ENCODE results near the gene SMIM14. TPM values are rescaled to one million over a fixed set of nuclear protein-coding genes. Genes with fewer than 3 reads are reported as not detected.

The SMIM14 gene
- total and polyA plus RNA-seq, 9 of the 15 experiments (the other 6 are each of a cell fraction or from before 2014, with no cell fraction given): 0.98 to 3.7 (median 2.2) TPM

DNA sequence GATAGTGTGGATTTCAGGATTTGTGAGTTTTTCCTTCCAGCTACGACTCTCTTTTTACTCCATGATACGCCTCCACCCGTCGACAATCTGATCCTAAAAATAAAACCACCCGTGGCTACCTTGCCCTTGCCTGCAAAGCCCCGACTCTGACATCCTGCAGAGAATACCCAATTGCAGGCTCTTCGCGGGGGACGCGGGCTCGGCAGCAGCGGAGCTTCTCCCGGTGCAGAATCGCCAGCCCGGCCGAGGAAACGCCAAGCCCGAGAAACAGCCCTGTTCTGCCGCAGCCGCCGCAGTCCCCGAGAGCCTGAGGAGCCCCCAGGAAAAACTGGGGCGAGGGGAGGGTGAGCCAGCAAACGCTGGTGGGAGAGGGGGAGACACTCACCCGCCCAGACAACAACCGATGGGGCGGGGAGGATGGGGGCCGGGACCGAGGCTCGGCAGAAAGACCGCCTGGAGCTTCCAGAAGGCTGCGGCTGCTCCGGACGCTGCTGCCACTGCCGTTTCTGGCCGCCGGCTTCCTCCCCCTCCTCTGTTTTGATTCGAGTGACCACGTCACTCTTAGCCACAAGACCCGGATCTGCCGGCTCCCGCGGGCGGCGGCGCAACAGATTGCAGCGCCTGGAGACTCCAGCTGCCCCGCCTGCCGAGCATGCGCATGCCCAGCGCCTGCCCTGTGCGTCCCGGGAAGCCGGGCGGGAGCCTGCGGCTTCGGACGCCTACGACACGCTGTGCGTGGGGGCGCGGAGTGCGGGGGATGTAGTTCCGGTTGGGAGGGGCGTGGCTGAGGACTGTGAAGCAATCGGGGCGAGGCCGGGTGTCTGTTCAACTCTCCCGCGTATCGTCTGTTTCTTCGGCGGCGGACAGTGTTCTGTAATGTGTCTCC, at the start of gene SMIM14 (continued):
- TF ChIP-seq FOXO4 (CRISPR knock-in tag; IDR thresholded peaks at IDR 0.05) (no peak), HNRNPUL1 (IDR thresholded peaks at IDR 0.05; ENCODE audit: low read length) (no peak), GATA2 (CRISPR knock-in tag; IDR thresholded peaks at IDR 0.05) (no peak), HDAC2 (IDR thresholded peaks at IDR 0.05) (peak; percentile 27; the same call in 1 of the 2 replicates), SAP30 (IDR thresholded peaks at IDR 0.05; ENCODE audit: borderline replicate concordance, insufficient read depth, low read depth, low read length, poor library complexity, severe bottlenecking) (peak; percentile 33), HES1 (IDR thresholded peaks at IDR 0.05; ENCODE audit: low read depth) (no peak), ZNF124 (CRISPR knock-in tag; IDR thresholded peaks at IDR 0.05) (no peak), KDM2B (CRISPR knock-in tag; IDR thresholded peaks at IDR 0.05) (no peak; the same call in 1 of the 2 replicates), FOXJ3 (CRISPR knock-in tag; IDR thresholded peaks at IDR 0.05) (no peak), HOXB6 (CRISPR knock-in tag; IDR thresholded peaks at IDR 0.05; ENCODE audit: borderline replicate concordance) (no peak), SAFB (IDR thresholded peaks at IDR 0.05; ENCODE audit: borderline replicate concordance, low read depth, low read length) (0 out of 2 replicates have a peak, but pooled peaks have one; percentile 36), DDX20 (tag; IDR thresholded peaks at IDR 0.05; ENCODE audit: low read depth) (no peak), MTF1 (CRISPR knock-in tag; IDR thresholded peaks at IDR 0.05; ENCODE audit: borderline replicate concordance) (no peak), TBL1XR1 (IDR thresholded peaks at IDR 0.05; ENCODE audit: low read length in 2 of 2) (peak; percentile 80 to 83; a peak in 3 of 4 replicates), GTF2F1 (IDR thresholded peaks at IDR 0.05; ENCODE audit: low read depth, low read length) (no peak), MAFF (IDR thresholded peaks at IDR 0.05; ENCODE audit: low read length) (no peak), PKNOX1 (IDR thresholded peaks at IDR 0.05) (peak; percentile 79), GABPB1 (CRISPR knock-in tag; IDR thresholded peaks at IDR 0.05) (peak; percentile 93), ATF7 (IDR thresholded peaks at IDR 0.05) (peak; percentile 92), MCM7 (IDR thresholded peaks at IDR 0.05) (no peak), NFYB (IDR thresholded peaks at IDR 0.05; ENCODE audit: extremely low read depth, insufficient read length) (no peak), BRF1 (IDR thresholded peaks at IDR 0.05; ENCODE audit: borderline replicate concordance, extremely low read depth, insufficient read length) (no peak)

Data from K562 (cell line).